GM23338 (cell line): ENCODE results near the gene S100A1. TPM values are rescaled to one million over a fixed set of nuclear protein-coding genes. Genes with fewer than 3 reads are reported as not detected.

ENCODE experiments used
- ATAC-seq: fragments of 200-7000 bp; cut with Tn5 transposase; 3 replicates; pipeline ENCODE4 v1.9.1; 2020
- DNase-seq: peaks from one replicate; pipeline ENCODE4 v3.0.0-alpha.2; 2015; ENCODE audit warnings: low spot score
- H2AFZ ChIP-seq: fragments of 200-600 bp; sonication (generic); 2 replicates; pipeline ENCODE4 v1.8.0; 2016; ENCODE audit warnings: antibody characterized with exemption, mild to moderate bottlenecking, moderate library complexity
- H3F3A ChIP-seq: fragments of 200-600 bp; sonication (generic); replicated peaks from 2 replicates; pipeline ENCODE4 v1.8.0; 2017; ENCODE audit warnings: antibody characterized with exemption, mixed run types, low read depth
- H3K27ac ChIP-seq: fragments of 200-600 bp; sonication (generic); 2 replicates; pipeline ENCODE4 v1.6.1; 2016; ENCODE audit warnings: low read depth
- H3K27me3 ChIP-seq: fragments of 200-600 bp; sonication (generic); 2 replicates; pipeline ENCODE4 v1.8.0; 2016; ENCODE audit warnings: mild to moderate bottlenecking, mixed run types, moderate library complexity; ENCODE audit not compliant: insufficient read depth
- H3K36me3 ChIP-seq: fragments of 200-600 bp; sonication (generic); 2 replicates; pipeline ENCODE4 v1.8.0; 2016; ENCODE audit warnings: mild to moderate bottlenecking; ENCODE audit not compliant: insufficient read depth
- H3K4me1 ChIP-seq: fragments of 200-600 bp; sonication (generic); 2 replicates; pipeline ENCODE4 v1.8.0; 2016; ENCODE audit warnings: mild to moderate bottlenecking, moderate library complexity; ENCODE audit not compliant: insufficient read depth
- H3K4me2 ChIP-seq: fragments of 200-600 bp; sonication (generic); 2 replicates; pipeline ENCODE4 v1.7.1; 2017; ENCODE audit warnings: mixed run types
- H3K4me3 ChIP-seq: fragments of 200-600 bp; sonication (generic); 2 replicates; pipeline ENCODE4 v1.6.1; 2016; ENCODE audit warnings: mixed run types
- H3K79me2 ChIP-seq: fragments of 200-600 bp; sonication (generic); replicated peaks from 2 replicates; pipeline ENCODE4 v1.8.0; 2017; ENCODE audit warnings: mild to moderate bottlenecking; ENCODE audit not compliant: insufficient read depth
- H3K9me2 ChIP-seq: fragments of 200-600 bp; sonication (generic); 2 replicates; pipeline ENCODE4 v1.8.0; 2017; ENCODE audit not compliant: insufficient read depth
- H4K20me1 ChIP-seq: fragments of 200-600 bp; sonication (generic); replicated peaks from 2 replicates; pipeline ENCODE4 v1.8.0; 2017; ENCODE audit warnings: mild to moderate bottlenecking; ENCODE audit not compliant: insufficient read depth
- H3K27ac Mint-ChIP-seq: 2 replicates; pipeline ENCODE4 v1.8.0; 2020; ENCODE audit warnings: inconsistent platforms, mild to moderate bottlenecking, moderate library complexity, mixed read lengths
- H3K27me3 Mint-ChIP-seq: 3 replicates; pipeline ENCODE4 v1.8.0; 2022; ENCODE audit warnings: low read depth, mild to moderate bottlenecking, moderate library complexity, mixed read lengths, inconsistent platforms; ENCODE audit not compliant: insufficient read depth, poor library complexity
- H3K36me3 Mint-ChIP-seq: 3 replicates; pipeline ENCODE4 v1.8.0; 2021; ENCODE audit warnings: low read depth, mild to moderate bottlenecking, inconsistent platforms, moderate library complexity, mixed read lengths
- H3K4me1 Mint-ChIP-seq: 3 replicates; pipeline ENCODE4 v1.8.0; 2020; ENCODE audit warnings: mild to moderate bottlenecking, inconsistent platforms, mixed read lengths
- H3K4me3 Mint-ChIP-seq: 3 replicates; pipeline ENCODE4 v1.8.0; 2021; ENCODE audit warnings: moderate library complexity, mild to moderate bottlenecking, inconsistent platforms, mixed read lengths
- H3K9me3 Mint-ChIP-seq: 3 replicates; pipeline ENCODE4 v1.8.0; 2020; ENCODE audit warnings: moderate library complexity, mild to moderate bottlenecking, inconsistent platforms, mixed read lengths
- CREB1 ChIP-seq: fragments of 250-450 bp; sonication (Bioruptor Pico); IDR thresholded peaks from 2 replicates; pipeline ENCODE4 v1.5.0; 2020; ENCODE audit warnings: low read depth, mild to moderate bottlenecking, moderate library complexity
- EZH2 ChIP-seq: fragments of 200-600 bp; sonication (generic); IDR thresholded peaks from one replicate; pipeline ENCODE4 v1.8.0; 2017; ENCODE audit warnings: antibody characterized with exemption, mild to moderate bottlenecking, low read depth; ENCODE audit not compliant: unreplicated experiment
- EZH2phosphoT487 ChIP-seq: fragments of 200-600 bp; sonication (generic); IDR thresholded peaks from one replicate; pipeline ENCODE4 v1.8.1; 2018; ENCODE audit warnings: antibody characterized with exemption; ENCODE audit not compliant: unreplicated experiment
- JUNB ChIP-seq: IDR thresholded peaks from one replicate; pipeline ENCODE4 v1.6.1; 2016; ENCODE audit warnings: antibody characterized with exemption; ENCODE audit not compliant: unreplicated experiment
- NANOG ChIP-seq: IDR thresholded peaks from 2 replicates; pipeline ENCODE4 v1.6.1; 2016; ENCODE audit warnings: antibody characterized with exemption, borderline replicate concordance
- STAT1 ChIP-seq: IDR thresholded peaks from one replicate; pipeline ENCODE4 v1.6.1; 2016; ENCODE audit warnings: antibody characterized with exemption; ENCODE audit not compliant: unreplicated experiment
- ZNF114 ChIP-seq: fragments of 250-450 bp; sonication (Bioruptor Pico); IDR thresholded peaks from 2 replicates; pipeline ENCODE4 v1.5.0; 2020; ENCODE audit warnings: mild to moderate bottlenecking, moderate library complexity
- ZNF331 ChIP-seq: fragments of 250-450 bp; sonication (Bioruptor Pico); IDR thresholded peaks from 2 replicates; pipeline ENCODE4 v1.5.0; 2020; ENCODE audit warnings: low read depth, mild to moderate bottlenecking, moderate library complexity
- polyA plus RNA-seq: library from polyadenylated mRNA; unstranded; fragments of >200 nt; fragmentation: Nextera tagmentation; extraction: Ambion mirVana; gene quantifications from 2 replicates; pipeline ENCODE4 v1.2.1, GENCODE V29; 2016
- total RNA-seq: library from RNA; depleted of rRNA; stranded (reverse); fragments of >200 nt; shearing (Covaris generic); gene quantifications from 2 replicates; pipeline ENCODE4 v1.2.3, GENCODE V29; 2014
- TF ChIP-seq, protein P1 (sequence below): fragments of 250-450 bp; sonication (Bioruptor Pico); IDR thresholded peaks from 2 replicates; pipeline ENCODE4 v1.5.0; 2020; ENCODE audit warnings: mild to moderate bottlenecking, moderate library complexity
- TF ChIP-seq, protein P2 (sequence below): IDR thresholded peaks from 2 replicates; pipeline ENCODE4 v1.6.1; 2016; ENCODE audit warnings: antibody characterized with exemption
- TF ChIP-seq, protein P3 (sequence below), 2 experiments: fragments of 200-600 bp in 1 of 2; sonication (generic) in 1 of 2; conservative IDR thresholded peaks; 2 replicates each; pipeline versions ENCODE4 v1.5.1 to v1.6.1; 2016 to 2017; ENCODE audit warnings: antibody characterized with exemption in 2 of 2, low read depth in 2 of 2, mild to moderate bottlenecking in 2 of 2, moderate library complexity in 1 of 2
- TF ChIP-seq, protein P4 (sequence below): IDR thresholded peaks from one replicate; pipeline ENCODE4 v1.6.1; 2018; ENCODE audit warnings: antibody characterized with exemption; ENCODE audit not compliant: unreplicated experiment

S100A1 gene
- total and polyA plus RNA-seq, 2 experiments from 2014 or later, result 0.13 to 0.66 TPM

- TF ChIP-seq, protein P1, sequence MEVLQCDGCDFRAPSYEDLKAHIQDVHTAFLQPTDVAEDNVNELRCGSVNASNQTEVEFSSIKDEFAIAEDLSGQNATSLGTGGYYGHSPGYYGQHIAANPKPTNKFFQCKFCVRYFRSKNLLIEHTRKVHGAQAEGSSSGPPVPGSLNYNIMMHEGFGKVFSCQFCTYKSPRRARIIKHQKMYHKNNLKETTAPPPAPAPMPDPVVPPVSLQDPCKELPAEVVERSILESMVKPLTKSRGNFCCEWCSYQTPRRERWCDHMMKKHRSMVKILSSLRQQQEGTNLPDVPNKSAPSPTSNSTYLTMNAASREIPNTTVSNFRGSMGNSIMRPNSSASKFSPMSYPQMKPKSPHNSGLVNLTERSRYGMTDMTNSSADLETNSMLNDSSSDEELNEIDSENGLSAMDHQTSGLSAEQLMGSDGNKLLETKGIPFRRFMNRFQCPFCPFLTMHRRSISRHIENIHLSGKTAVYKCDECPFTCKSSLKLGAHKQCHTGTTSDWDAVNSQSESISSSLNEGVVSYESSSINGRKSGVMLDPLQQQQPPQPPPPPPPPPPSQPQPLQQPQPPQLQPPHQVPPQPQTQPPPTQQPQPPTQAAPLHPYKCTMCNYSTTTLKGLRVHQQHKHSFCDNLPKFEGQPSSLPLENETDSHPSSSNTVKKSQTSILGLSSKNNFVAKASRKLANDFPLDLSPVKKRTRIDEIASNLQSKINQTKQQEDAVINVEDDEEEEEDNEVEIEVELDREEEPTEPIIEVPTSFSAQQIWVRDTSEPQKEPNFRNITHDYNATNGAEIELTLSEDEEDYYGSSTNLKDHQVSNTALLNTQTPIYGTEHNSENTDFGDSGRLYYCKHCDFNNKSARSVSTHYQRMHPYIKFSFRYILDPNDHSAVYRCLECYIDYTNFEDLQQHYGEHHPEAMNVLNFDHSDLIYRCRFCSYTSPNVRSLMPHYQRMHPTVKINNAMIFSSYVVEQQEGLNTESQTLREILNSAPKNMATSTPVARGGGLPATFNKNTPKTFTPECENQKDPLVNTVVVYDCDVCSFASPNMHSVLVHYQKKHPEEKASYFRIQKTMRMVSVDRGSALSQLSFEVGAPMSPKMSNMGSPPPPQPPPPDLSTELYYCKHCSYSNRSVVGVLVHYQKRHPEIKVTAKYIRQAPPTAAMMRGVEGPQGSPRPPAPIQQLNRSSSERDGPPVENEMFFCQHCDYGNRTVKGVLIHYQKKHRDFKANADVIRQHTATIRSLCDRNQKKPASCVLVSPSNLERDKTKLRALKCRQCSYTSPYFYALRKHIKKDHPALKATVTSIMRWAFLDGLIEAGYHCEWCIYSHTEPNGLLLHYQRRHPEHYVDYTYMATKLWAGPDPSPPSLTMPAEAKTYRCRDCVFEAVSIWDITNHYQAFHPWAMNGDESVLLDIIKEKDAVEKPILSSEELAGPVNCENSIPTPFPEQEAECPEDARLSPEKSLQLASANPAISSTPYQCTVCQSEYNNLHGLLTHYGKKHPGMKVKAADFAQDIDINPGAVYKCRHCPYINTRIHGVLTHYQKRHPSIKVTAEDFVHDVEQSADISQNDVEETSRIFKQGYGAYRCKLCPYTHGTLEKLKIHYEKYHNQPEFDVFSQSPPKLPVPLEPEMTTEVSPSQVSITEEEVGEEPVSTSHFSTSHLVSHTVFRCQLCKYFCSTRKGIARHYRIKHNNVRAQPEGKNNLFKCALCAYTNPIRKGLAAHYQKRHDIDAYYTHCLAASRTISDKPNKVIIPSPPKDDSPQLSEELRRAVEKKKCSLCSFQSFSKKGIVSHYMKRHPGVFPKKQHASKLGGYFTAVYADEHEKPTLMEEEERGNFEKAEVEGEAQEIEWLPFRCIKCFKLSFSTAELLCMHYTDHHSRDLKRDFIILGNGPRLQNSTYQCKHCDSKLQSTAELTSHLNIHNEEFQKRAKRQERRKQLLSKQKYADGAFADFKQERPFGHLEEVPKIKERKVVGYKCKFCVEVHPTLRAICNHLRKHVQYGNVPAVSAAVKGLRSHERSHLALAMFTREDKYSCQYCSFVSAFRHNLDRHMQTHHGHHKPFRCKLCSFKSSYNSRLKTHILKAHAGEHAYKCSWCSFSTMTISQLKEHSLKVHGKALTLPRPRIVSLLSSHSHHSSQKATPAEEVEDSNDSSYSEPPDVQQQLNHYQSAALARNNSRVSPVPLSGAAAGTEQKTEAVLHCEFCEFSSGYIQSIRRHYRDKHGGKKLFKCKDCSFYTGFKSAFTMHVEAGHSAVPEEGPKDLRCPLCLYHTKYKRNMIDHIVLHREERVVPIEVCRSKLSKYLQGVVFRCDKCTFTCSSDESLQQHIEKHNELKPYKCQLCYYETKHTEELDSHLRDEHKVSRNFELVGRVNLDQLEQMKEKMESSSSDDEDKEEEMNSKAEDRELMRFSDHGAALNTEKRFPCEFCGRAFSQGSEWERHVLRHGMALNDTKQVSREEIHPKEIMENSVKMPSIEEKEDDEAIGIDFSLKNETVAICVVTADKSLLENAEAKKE, result no peak
- TF ChIP-seq EZH2, result no peak
- TF ChIP-seq JUNB, result no peak
- no peak for TF ChIP-seq CREB1 (CRISPR knock-in tag)
- no peak for TF ChIP-seq EZH2phosphoT487
- no peak for TF ChIP-seq ZNF331 (CRISPR knock-in tag)
Observed at GRCh38 chr1:153588482-153588881, 39.8 kb upstream of the S100A1 start (continued).

DNA sequence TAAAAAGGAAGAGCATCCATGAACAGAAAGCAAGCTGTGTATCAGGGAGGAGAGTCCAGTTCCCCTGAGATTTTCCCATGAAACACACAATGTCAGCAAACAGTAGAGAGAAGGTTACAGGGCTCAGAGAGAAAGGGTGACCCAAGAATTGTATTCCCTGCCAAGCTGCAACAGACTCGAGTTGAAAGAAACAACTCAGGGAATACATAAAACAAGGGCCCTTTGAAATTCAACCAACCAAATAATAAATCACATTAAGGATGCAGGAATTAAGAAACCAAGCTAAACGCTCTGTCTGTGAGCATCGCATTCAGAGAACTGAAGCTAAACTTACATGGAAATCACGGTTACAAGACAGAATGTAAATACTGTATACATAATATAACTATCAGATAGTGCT is 35.5 kb upstream of the S100A1 start:
- H3K36me3 Mint-ChIP-seq, result no peaks in the 10 kb centered on the region
- H3K4me3 Mint-ChIP-seq, result no peak overlapping the region
- Histone ChIP-seq H3K27ac (no peak overlapping the region), H3K9me2 (no peaks in the 10 kb centered on the region), H3F3A (0 out of 2 replicates have a peak, but pooled peaks cover 3% of the 10 kb centered on the region), H3K4me1 (peaks cover 6% of the 10 kb centered on the region; the same call in 1 of the 2 replicates), H3K27me3 (no peaks in the 10 kb centered on the region), H2AFZ (peak overlapping the region; percentile 2; the same call in 1 of the 2 replicates), H3K79me2 (no peaks in the 10 kb centered on the region), H3K36me3 (no peaks in the 10 kb centered on the region), H3K4me2 (no peak overlapping the region), H3K4me3 (no peak overlapping the region), H4K20me1 (no peaks in the 10 kb centered on the region)
- no peak for ATAC-seq
- H3K27ac Mint-ChIP-seq, result no peak overlapping the region
- no peaks in the 10 kb centered on the region for H3K9me3 Mint-ChIP-seq
- H3K27me3 Mint-ChIP-seq, result peaks cover 5% of the 10 kb centered on the region
- H3K4me1 Mint-ChIP-seq, result peaks cover 8% of the 10 kb centered on the region
- no peak for DNase-seq
- TF ChIP-seq, protein P2, sequence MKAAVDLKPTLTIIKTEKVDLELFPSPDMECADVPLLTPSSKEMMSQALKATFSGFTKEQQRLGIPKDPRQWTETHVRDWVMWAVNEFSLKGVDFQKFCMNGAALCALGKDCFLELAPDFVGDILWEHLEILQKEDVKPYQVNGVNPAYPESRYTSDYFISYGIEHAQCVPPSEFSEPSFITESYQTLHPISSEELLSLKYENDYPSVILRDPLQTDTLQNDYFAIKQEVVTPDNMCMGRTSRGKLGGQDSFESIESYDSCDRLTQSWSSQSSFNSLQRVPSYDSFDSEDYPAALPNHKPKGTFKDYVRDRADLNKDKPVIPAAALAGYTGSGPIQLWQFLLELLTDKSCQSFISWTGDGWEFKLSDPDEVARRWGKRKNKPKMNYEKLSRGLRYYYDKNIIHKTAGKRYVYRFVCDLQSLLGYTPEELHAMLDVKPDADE, result no peak
- TF ChIP-seq EZH2phosphoT487 (no peak), STAT1 (no peak), NANOG (no peak), CREB1 (CRISPR knock-in tag) (no peak), ZNF114 (no peak), EZH2 (no peak), JUNB (no peak)
- TF ChIP-seq, protein P3, sequence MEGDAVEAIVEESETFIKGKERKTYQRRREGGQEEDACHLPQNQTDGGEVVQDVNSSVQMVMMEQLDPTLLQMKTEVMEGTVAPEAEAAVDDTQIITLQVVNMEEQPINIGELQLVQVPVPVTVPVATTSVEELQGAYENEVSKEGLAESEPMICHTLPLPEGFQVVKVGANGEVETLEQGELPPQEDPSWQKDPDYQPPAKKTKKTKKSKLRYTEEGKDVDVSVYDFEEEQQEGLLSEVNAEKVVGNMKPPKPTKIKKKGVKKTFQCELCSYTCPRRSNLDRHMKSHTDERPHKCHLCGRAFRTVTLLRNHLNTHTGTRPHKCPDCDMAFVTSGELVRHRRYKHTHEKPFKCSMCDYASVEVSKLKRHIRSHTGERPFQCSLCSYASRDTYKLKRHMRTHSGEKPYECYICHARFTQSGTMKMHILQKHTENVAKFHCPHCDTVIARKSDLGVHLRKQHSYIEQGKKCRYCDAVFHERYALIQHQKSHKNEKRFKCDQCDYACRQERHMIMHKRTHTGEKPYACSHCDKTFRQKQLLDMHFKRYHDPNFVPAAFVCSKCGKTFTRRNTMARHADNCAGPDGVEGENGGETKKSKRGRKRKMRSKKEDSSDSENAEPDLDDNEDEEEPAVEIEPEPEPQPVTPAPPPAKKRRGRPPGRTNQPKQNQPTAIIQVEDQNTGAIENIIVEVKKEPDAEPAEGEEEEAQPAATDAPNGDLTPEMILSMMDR (conservative IDR thresholded peaks at IDR 0.05; ENCODE audit: low read depth in 2 of 2), result no peak
- TF ChIP-seq, protein P4, sequence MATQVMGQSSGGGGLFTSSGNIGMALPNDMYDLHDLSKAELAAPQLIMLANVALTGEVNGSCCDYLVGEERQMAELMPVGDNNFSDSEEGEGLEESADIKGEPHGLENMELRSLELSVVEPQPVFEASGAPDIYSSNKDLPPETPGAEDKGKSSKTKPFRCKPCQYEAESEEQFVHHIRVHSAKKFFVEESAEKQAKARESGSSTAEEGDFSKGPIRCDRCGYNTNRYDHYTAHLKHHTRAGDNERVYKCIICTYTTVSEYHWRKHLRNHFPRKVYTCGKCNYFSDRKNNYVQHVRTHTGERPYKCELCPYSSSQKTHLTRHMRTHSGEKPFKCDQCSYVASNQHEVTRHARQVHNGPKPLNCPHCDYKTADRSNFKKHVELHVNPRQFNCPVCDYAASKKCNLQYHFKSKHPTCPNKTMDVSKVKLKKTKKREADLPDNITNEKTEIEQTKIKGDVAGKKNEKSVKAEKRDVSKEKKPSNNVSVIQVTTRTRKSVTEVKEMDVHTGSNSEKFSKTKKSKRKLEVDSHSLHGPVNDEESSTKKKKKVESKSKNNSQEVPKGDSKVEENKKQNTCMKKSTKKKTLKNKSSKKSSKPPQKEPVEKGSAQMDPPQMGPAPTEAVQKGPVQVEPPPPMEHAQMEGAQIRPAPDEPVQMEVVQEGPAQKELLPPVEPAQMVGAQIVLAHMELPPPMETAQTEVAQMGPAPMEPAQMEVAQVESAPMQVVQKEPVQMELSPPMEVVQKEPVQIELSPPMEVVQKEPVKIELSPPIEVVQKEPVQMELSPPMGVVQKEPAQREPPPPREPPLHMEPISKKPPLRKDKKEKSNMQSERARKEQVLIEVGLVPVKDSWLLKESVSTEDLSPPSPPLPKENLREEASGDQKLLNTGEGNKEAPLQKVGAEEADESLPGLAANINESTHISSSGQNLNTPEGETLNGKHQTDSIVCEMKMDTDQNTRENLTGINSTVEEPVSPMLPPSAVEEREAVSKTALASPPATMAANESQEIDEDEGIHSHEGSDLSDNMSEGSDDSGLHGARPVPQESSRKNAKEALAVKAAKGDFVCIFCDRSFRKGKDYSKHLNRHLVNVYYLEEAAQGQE, result no peak
